Measurements from ENCODE around the gene CST9.

CST9 gene

GRCh38 chr20:23601715-23602114, 4.0 kb downstream of the CST9 start:
- no peaks in the 10 kb centered on the region for H3K36me3 ChIP-seq
- DNase-seq: no peak
- no peak for TF ChIP-seq CTCF (IDR thresholded peaks at IDR 0.05; ENCODE audit: low read depth, low read length)
- H3K27me3 ChIP-seq: no peaks in the 10 kb centered on the region
- no peaks in the 10 kb centered on the region for H3K9me3 ChIP-seq
- H3K4me3 ChIP-seq (ENCODE audit: low read depth, low read length): no peak overlapping the region
- H3K4me1 ChIP-seq: no peaks in the 10 kb centered on the region

GRCh38 chr20:23598481-23598880, 7.2 kb downstream of the CST9 start:
- DNase-seq: no peak
- no peaks in the 10 kb centered on the region; the same call in 1 of the 2 replicates for H3K27me3 ChIP-seq
- H3K4me1 ChIP-seq: no peaks in the 10 kb centered on the region
- no peak for TF ChIP-seq CTCF (IDR thresholded peaks at IDR 0.05; ENCODE audit: low read depth, low read length)
- no peak overlapping the region for H3K4me3 ChIP-seq (ENCODE audit: low read depth, low read length)
- H3K9me3 ChIP-seq: no peaks in the 10 kb centered on the region
- no peaks in the 10 kb centered on the region for H3K36me3 ChIP-seq

- H3K4me3 ChIP-seq (ENCODE audit: low read depth, low read length): no peak overlapping the region
- no peaks in the 10 kb centered on the region for H3K4me1 ChIP-seq
- no peak for TF ChIP-seq CTCF (IDR thresholded peaks at IDR 0.05; ENCODE audit: low read depth, low read length)
- H3K9me3 ChIP-seq: no peaks in the 10 kb centered on the region
- DNase-seq: no peak
- no peaks in the 10 kb centered on the region; the same call in 1 of the 2 replicates for H3K27me3 ChIP-seq
- no peaks in the 10 kb centered on the region for H3K36me3 ChIP-seq
These were observed 9.0 kb downstream of the CST9 start for GRCh38 chr20:23596579-23597250.

- Histone ChIP-seq H3K36me3 (no peaks in the 10 kb centered on the region), H3K4me3 (ENCODE audit: low read depth, low read length) (no peak overlapping the region), H3K4me1 (no peaks in the 10 kb centered on the region), H3K9me3 (no peaks in the 10 kb centered on the region), H3K27me3 (no peaks in the 10 kb centered on the region; the same call in 1 of the 2 replicates)
- no peak for DNase-seq
- no peak for TF ChIP-seq CTCF (IDR thresholded peaks at IDR 0.05; ENCODE audit: low read depth, low read length)
These were observed 9.8 kb downstream of the CST9 start for GRCh38 chr20:23595941-23596340.

- DNase-seq: no peak
- no peaks in the 10 kb centered on the region for H3K27me3 ChIP-seq
- H3K9me3 ChIP-seq: no peaks in the 10 kb centered on the region
- no peaks in the 10 kb centered on the region for H3K36me3 ChIP-seq
- H3K4me3 ChIP-seq (ENCODE audit: low read depth, low read length): no peak overlapping the region
- no peaks in the 10 kb centered on the region for H3K4me1 ChIP-seq
- no peak for TF ChIP-seq CTCF (IDR thresholded peaks at IDR 0.05; ENCODE audit: low read depth, low read length)
These were observed 17.0 kb downstream of the CST9 start for GRCh38 chr20:23588434-23589403.

- no peak for TF ChIP-seq CTCF (IDR thresholded peaks at IDR 0.05; ENCODE audit: low read depth, low read length)
- H3K27me3 ChIP-seq: no peaks in the 10 kb centered on the region
- DNase-seq: no peak
- no peaks in the 10 kb centered on the region for H3K9me3 ChIP-seq
- no peak overlapping the region for H3K4me3 ChIP-seq (ENCODE audit: low read depth, low read length)
- H3K4me1 ChIP-seq: no peaks in the 10 kb centered on the region
- H3K36me3 ChIP-seq: no peaks in the 10 kb centered on the region
These were observed 18.1 kb downstream of the CST9 start for GRCh38 chr20:23587631-23588030.

Measured in BE2C (cell line).